ENCODE data around the gene MGAM2. TPM values are rescaled to one million over a fixed set of nuclear protein-coding genes. Genes with fewer than 3 reads are reported as not detected.

MGAM2 gene
- polyA plus RNA-seq, 3 donors, result 1.0 to 1.1 (median 1.0) TPM

Other genes starting within 250 kb of the MGAM2 start
- not detected for gene OR9A4, start 195.3 kb upstream of the MGAM2 start, polyA plus RNA-seq (ENCODE audit: insufficient read length in 3 of 3)
- under 1 TPM; 0.19 to 0.55 (median 0.31) TPM for gene CLEC5A, start 164.7 kb upstream of the MGAM2 start, polyA plus RNA-seq (ENCODE audit: insufficient read length in 3 of 3)
- gene TAS2R38, start 137.9 kb upstream of the MGAM2 start, polyA plus RNA-seq (ENCODE audit: insufficient read length in 3 of 3), result not detected
- 10 to 100 TPM; 18.6 to 26.0 (median 24.4) TPM for gene MGAM, start 115.8 kb upstream of the MGAM2 start, polyA plus RNA-seq (ENCODE audit: insufficient read length in 3 of 3)
- not detected for gene PRSS58, start 146.3 kb downstream of the MGAM2 start, polyA plus RNA-seq (ENCODE audit: insufficient read length in 3 of 3)

Measured in renal pelvis (tissue), 3 donors.